Measurements from ENCODE around the gene LYRM1. TPM values are rescaled to one million over a fixed set of nuclear protein-coding genes. Genes with fewer than 3 reads are reported as not detected.

Gene LYRM1
- total RNA-seq, 4 donors from 2014 or later = 37.1 to 106 (median 61.9) TPM

GRCh38 chr16:20904507-20905081, 4.0 kb downstream of the LYRM1 start:
- TF ChIP-seq CTCF (IDR thresholded peaks at IDR 0.05; ENCODE audit: low read depth) = no peak

GRCh38 chr16:20905576-20905975, 5.0 kb downstream of the LYRM1 start:
- no peak for TF ChIP-seq CTCF (IDR thresholded peaks at IDR 0.05; ENCODE audit: low read depth)

- no peak for TF ChIP-seq CTCF (IDR thresholded peaks at IDR 0.05; ENCODE audit: low read depth)
Observed at GRCh38 chr16:20906341-20907255, 6.0 kb downstream of the LYRM1 start.

GRCh38 chr16:20910781-20911321, 10.3 kb downstream of the LYRM1 start:
- no peak for TF ChIP-seq CTCF (IDR thresholded peaks at IDR 0.05; ENCODE audit: low read depth)

- TF ChIP-seq CTCF (IDR thresholded peaks at IDR 0.05; ENCODE audit: low read depth) = no peak
Observed at GRCh38 chr16:20911361-20911760, 10.8 kb downstream of the LYRM1 start.

GRCh38 chr16:20916289-20916688, 15.7 kb downstream of the LYRM1 start:
- TF ChIP-seq CTCF (IDR thresholded peaks at IDR 0.05; ENCODE audit: low read depth) = no peak

- TF ChIP-seq CTCF (IDR thresholded peaks at IDR 0.05; ENCODE audit: low read depth) = no peak
Observed at GRCh38 chr16:20916942-20917341, 16.4 kb downstream of the LYRM1 start.

Measured in subcutaneous adipose tissue (tissue), 4 donors.